Measurements from ENCODE around the gene ARNT2.

The ARNT2 gene

DNA sequence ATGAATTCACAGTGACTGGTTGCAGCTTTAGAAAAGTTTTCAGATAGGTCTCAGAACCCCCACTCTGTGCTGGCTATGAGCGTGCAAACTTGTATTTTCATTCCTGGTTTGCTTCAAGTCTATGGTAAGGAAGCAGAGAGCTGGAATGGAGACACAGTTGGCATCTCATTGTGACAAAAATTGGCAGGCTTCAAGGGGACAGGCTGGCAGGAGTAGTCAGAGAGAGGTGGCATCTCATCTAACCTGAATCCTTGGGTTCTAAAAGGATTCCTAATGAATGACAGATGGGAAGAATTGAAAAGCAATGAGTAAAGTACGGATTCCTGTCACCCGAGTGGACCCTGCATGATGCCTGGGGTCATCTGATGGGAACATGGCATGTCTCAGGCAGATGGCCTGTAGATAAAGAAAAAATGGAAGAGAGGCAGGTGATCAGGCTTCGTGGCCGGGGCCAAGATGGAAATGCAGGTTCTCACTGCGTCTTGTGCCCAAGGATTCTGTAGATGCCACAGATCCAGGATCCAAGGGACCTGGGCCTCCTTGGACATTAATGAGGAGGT is 201.5 kb downstream of the ARNT2 start:
- Histone ChIP-seq H3K9me3 (ENCODE audit: low read length) (no peaks in the 10 kb centered on the region), H3K79me2 (ENCODE audit: insufficient read depth, low read length) (no peaks in the 10 kb centered on the region), H3K4me1 (ENCODE audit: insufficient read depth, low read length, severe bottlenecking) (no peaks in the 10 kb centered on the region), H3K9ac (ENCODE audit: low read length) (no peak overlapping the region), H2AFZ (ENCODE audit: low read length) (no peak overlapping the region), H4K20me1 (ENCODE audit: insufficient read depth, low read length) (no peaks in the 10 kb centered on the region), H3K4me3 (ENCODE audit: low read depth, low read length, poor library complexity, severe bottlenecking) (no peak overlapping the region), H3K9me2 (ENCODE audit: low read depth, low read length) (no peaks in the 10 kb centered on the region), H3F3A (ENCODE audit: insufficient read depth, low read length) (no peaks in the 10 kb centered on the region), H3K36me3 (ENCODE audit: insufficient read depth, low read length) (no peaks in the 10 kb centered on the region), H3K27ac (ENCODE audit: low read depth, low read length, poor library complexity, severe bottlenecking) (no peak overlapping the region), H3K27me3 (ENCODE audit: insufficient read depth, low read length) (0 out of 2 replicates have a peak, but pooled peaks cover 3% of the 10 kb centered on the region), H3K4me2 (ENCODE audit: low read length) (no peak overlapping the region)
- TF ChIP-seq EZH2 (IDR thresholded peaks at IDR 0.05; ENCODE audit: borderline replicate concordance, low read length), result no peak

DNA sequence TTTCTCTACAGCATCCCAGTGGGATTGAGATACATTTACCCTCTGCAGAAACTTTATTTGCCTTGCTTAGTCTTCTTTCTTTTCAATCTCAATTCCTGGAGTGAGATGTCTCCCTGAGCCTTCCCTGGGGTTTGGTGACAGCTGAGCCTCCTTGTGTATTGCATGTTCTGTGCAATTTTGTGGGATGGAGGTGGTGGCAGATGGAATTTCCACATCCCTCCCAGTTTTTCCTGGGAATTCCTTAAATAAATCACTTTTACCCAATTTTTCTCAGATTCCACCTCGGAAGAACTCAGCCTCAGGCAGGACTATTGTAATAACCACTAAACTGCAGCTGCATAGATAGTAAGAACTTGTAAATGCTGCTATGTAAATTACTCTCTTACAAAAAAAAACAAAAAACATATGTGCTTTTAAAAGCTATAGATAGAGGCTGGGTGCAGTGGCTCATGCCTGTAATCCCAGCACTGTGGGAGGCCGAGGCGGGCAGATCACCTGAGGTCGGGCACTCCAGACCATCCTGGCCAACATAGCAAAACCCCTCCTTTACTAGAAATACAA is 202.4 kb downstream of the ARNT2 start:
- H3K9ac ChIP-seq (ENCODE audit: low read length), result no peak overlapping the region
- H3K27ac ChIP-seq (ENCODE audit: low read depth, low read length, poor library complexity, severe bottlenecking), result no peak overlapping the region
- no peaks in the 10 kb centered on the region for H3K9me3 ChIP-seq (ENCODE audit: low read length)
- H3K4me3 ChIP-seq (ENCODE audit: low read depth, low read length, poor library complexity, severe bottlenecking), result no peak overlapping the region
- 0 out of 2 replicates have a peak, but pooled peaks cover 3% of the 10 kb centered on the region for H3K27me3 ChIP-seq (ENCODE audit: insufficient read depth, low read length)
- no peaks in the 10 kb centered on the region for H4K20me1 ChIP-seq (ENCODE audit: insufficient read depth, low read length)
- H3K4me1 ChIP-seq (ENCODE audit: insufficient read depth, low read length, severe bottlenecking), result no peaks in the 10 kb centered on the region
- no peak overlapping the region for H2AFZ ChIP-seq (ENCODE audit: low read length)
- H3K4me2 ChIP-seq (ENCODE audit: low read length), result no peak overlapping the region
- H3F3A ChIP-seq (ENCODE audit: insufficient read depth, low read length), result no peaks in the 10 kb centered on the region
- H3K79me2 ChIP-seq (ENCODE audit: insufficient read depth, low read length), result no peaks in the 10 kb centered on the region
- TF ChIP-seq, protein P1, sequence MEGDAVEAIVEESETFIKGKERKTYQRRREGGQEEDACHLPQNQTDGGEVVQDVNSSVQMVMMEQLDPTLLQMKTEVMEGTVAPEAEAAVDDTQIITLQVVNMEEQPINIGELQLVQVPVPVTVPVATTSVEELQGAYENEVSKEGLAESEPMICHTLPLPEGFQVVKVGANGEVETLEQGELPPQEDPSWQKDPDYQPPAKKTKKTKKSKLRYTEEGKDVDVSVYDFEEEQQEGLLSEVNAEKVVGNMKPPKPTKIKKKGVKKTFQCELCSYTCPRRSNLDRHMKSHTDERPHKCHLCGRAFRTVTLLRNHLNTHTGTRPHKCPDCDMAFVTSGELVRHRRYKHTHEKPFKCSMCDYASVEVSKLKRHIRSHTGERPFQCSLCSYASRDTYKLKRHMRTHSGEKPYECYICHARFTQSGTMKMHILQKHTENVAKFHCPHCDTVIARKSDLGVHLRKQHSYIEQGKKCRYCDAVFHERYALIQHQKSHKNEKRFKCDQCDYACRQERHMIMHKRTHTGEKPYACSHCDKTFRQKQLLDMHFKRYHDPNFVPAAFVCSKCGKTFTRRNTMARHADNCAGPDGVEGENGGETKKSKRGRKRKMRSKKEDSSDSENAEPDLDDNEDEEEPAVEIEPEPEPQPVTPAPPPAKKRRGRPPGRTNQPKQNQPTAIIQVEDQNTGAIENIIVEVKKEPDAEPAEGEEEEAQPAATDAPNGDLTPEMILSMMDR (IDR thresholded peaks at IDR 0.05; ENCODE audit: low read length), result no peak
- no peak for TF ChIP-seq EZH2 (IDR thresholded peaks at IDR 0.05; ENCODE audit: borderline replicate concordance, low read length)
- no peaks in the 10 kb centered on the region for H3K9me2 ChIP-seq (ENCODE audit: low read depth, low read length)
- H3K36me3 ChIP-seq (ENCODE audit: insufficient read depth, low read length), result no peaks in the 10 kb centered on the region

GRCh38 chr15:80607287-80607980 is 203.3 kb downstream of the ARNT2 start:
- no peak overlapping the region for H3K4me2 ChIP-seq (ENCODE audit: low read length)
- TF ChIP-seq, protein P1 (IDR thresholded peaks at IDR 0.05; ENCODE audit: low read length), result no peak
- no peak for TF ChIP-seq EZH2 (IDR thresholded peaks at IDR 0.05; ENCODE audit: borderline replicate concordance, low read length)
- no peaks in the 10 kb centered on the region for H3K4me1 ChIP-seq (ENCODE audit: insufficient read depth, low read length, severe bottlenecking)
- no peaks in the 10 kb centered on the region for H3K9me2 ChIP-seq (ENCODE audit: low read depth, low read length)
- H3K27ac ChIP-seq (ENCODE audit: low read depth, low read length, poor library complexity, severe bottlenecking), result no peak overlapping the region
- H3K79me2 ChIP-seq (ENCODE audit: insufficient read depth, low read length), result no peaks in the 10 kb centered on the region
- no peaks in the 10 kb centered on the region for H3K9me3 ChIP-seq (ENCODE audit: low read length)
- H3K9ac ChIP-seq (ENCODE audit: low read length), result no peak overlapping the region
- H2AFZ ChIP-seq (ENCODE audit: low read length), result no peak overlapping the region
- no peaks in the 10 kb centered on the region for H4K20me1 ChIP-seq (ENCODE audit: insufficient read depth, low read length)
- 0 out of 2 replicates have a peak, but pooled peaks cover 3% of the 10 kb centered on the region for H3K27me3 ChIP-seq (ENCODE audit: insufficient read depth, low read length)
- H3K4me3 ChIP-seq (ENCODE audit: low read depth, low read length, poor library complexity, severe bottlenecking), result no peak overlapping the region
- no peaks in the 10 kb centered on the region for H3K36me3 ChIP-seq (ENCODE audit: insufficient read depth, low read length)
- H3F3A ChIP-seq (ENCODE audit: insufficient read depth, low read length), result no peaks in the 10 kb centered on the region

Measured in OCI-LY1 (cell line).